Endodermal cell (in vitro differentiated cells): ENCODE results near the gene TMEM18. TPM values are rescaled to one million over a fixed set of nuclear protein-coding genes. Genes with fewer than 3 reads are reported as not detected.

ENCODE experiments used
- DNase-seq: peaks from one replicate; pipeline ENCODE4 v3.0.0-alpha.2; 2017
- H3K27ac ChIP-seq: 2 replicates; pipeline ENCODE4 v1.5.1; 2013; ENCODE audit warnings: mild to moderate bottlenecking, low read depth, low read length, moderate library complexity
- H3K27me3 ChIP-seq: 2 replicates; pipeline ENCODE4 v1.6.1; 2013; ENCODE audit warnings: mild to moderate bottlenecking, low read length, moderate library complexity; ENCODE audit not compliant: insufficient read depth, control insufficient read depth, poor library complexity, severe bottlenecking
- H3K36me3 ChIP-seq: 2 replicates; pipeline ENCODE4 v1.7.0; 2013; ENCODE audit warnings: mild to moderate bottlenecking, low read length, moderate library complexity; ENCODE audit not compliant: control insufficient read depth, insufficient read depth
- H3K4me1 ChIP-seq: one replicate; pipeline ENCODE4 v1.7.0; 2013; ENCODE audit warnings: low read length; ENCODE audit not compliant: control insufficient read depth, insufficient read depth
- H3K4me3 ChIP-seq: 2 replicates; pipeline ENCODE4 v1.5.1; 2013; ENCODE audit warnings: mild to moderate bottlenecking, low read length, moderate library complexity
- H3K9ac ChIP-seq: 2 replicates; pipeline ENCODE4 v1.6.1; 2013; ENCODE audit warnings: mild to moderate bottlenecking, low read length, moderate library complexity; ENCODE audit not compliant: poor library complexity, severe bottlenecking; ENCODE audit errors: extremely low read depth
- H3K9me3 ChIP-seq: 2 replicates; pipeline ENCODE4 v1.6.1; 2013; ENCODE audit warnings: mild to moderate bottlenecking, low read length, moderate library complexity; ENCODE audit not compliant: control insufficient read depth
- H3K27ac Mint-ChIP-seq: 2 replicates; pipeline ENCODE4 v1.8.0; 2020; ENCODE audit warnings: mixed read lengths
- H3K27me3 Mint-ChIP-seq: 2 replicates; pipeline ENCODE4 v1.8.0; 2021; ENCODE audit warnings: mild to moderate bottlenecking, mixed read lengths; ENCODE audit not compliant: insufficient read depth
- H3K36me3 Mint-ChIP-seq: 2 replicates; pipeline ENCODE4 v1.8.0; 2020; ENCODE audit warnings: low read depth, mixed read lengths
- H3K4me1 Mint-ChIP-seq: 2 replicates; pipeline ENCODE4 v1.8.0; 2020; ENCODE audit warnings: mixed read lengths
- H3K4me3 Mint-ChIP-seq: 2 replicates; pipeline ENCODE4 v1.8.0; 2020; ENCODE audit warnings: mild to moderate bottlenecking, moderate library complexity, mixed read lengths
- H3K9me3 Mint-ChIP-seq: 2 replicates; pipeline ENCODE4 v1.8.0; 2020; ENCODE audit warnings: mild to moderate bottlenecking, mixed read lengths
- WGBS, 2 experiments: methylation state at CpG; one replicate each; pipeline versions ENCODE4 v1.1.5 to v1.1.7; 2013; ENCODE audit warnings: missing lambda C conversion rate in 2 of 2, mixed read lengths in 1 of 2; ENCODE audit not compliant: insufficient coverage in 1 of 2, insufficient read length in 1 of 2; 5-methylcytosine and 5-hydroxymethylcytosine counted together
- total RNA-seq, 2 donors: library from RNA; stranded (reverse); fragmentation: NEBNext Ultra II Directional in 1 of 2; extraction: Animal tissue kit (Norgen Biotek cat#: 25700) in 1 of 2; gene quantifications; 2 replicates in 1 of 2; 3 replicates in 1 of 2; pipeline ENCODE4 v1.2.1, GENCODE V29; 2021
- TF ChIP-seq, protein P1 (sequence below): fragments of 200-600 bp; sonication (generic); conservative IDR thresholded peaks from 2 replicates; pipeline ENCODE4 v1.5.0; 2021; ENCODE audit warnings: antibody characterized with exemption, mild to moderate bottlenecking

The TMEM18 gene
- total RNA-seq, 2 donors from 2014 or later: 19.9 to 20.1 TPM

DNA sequence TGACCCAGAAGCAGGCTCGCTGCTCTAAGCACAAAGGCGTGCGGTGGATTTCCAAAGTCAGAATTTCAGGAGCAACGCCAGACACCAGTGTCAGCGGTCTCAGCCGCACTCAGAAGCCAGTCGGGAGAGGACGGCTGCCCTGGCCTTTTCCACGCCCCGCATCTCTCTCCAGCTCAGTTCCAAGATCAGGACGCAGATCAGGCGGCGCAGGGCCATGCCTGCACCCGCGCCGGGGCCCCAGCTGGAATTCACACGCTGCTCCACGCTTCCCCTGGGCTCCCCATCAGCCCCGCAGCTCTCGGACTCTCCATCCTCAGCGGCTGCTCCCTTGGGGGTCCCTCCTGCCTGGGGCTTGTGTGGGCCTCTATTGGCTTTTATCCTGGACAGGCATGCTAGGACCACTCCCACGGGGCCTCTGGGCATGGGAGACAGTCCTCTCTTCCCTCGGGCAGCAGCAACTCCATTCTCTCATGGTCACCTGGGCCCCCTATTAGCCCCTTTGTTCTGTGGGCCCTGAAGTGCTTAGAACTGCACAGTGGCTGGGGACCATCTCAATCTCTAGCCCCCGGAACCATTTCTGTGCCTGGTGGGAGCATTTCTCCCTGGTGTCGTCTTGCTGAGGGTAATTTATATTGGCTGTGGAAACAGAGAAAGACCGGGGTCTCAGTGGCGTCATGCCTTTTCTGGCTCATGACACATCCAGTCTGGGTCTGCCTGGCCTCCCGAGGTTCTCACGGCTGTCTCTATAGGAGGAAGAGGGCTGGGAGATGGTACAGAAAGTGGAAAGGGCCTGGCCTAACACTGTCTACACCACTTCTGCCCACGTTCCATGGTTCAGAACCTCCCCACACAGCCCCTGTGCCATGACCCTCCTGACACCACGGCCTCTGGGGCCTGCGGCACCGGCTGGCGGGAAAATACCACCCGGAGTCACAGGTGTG lies 14.9 kb upstream of the TMEM18 start:
- H3K36me3 Mint-ChIP-seq: peaks cover 5% of the 10 kb centered on the region

DNA sequence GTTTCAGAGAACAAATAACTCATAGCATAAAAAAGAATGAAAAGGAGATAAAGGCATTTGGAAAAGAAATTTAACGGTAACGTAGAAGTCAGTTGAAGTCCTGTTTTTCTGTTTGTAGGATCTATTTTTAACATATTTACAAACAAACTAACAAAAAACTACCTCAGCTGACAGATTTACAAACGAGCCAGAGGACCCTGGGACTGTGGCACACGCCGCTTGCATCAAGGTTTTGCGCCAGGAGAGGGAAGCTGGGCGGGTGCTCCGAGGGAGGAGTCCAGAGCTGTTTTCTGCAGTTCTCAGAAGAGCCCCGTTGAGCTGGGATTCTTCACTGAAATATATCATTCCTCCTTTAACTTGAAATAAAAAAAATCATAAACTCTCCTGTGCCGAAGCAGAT lies 13.6 kb upstream of the TMEM18 start:
- WGBS, 2 experiments: 90 to 94% methylated on average over 8 to 10 of the region's 10 CpGs

More for the DNA sequence above, 14.9 kb upstream of the TMEM18 start:
- peaks cover 2% of the 10 kb centered on the region for H3K27me3 Mint-ChIP-seq
- peaks cover under 1% of the 10 kb centered on the region for H3K9me3 Mint-ChIP-seq
- no peak overlapping the region for H3K27ac Mint-ChIP-seq
- Histone ChIP-seq H3K9me3 (no peaks in the 10 kb centered on the region), H3K27ac (no peak overlapping the region), H3K4me1 (no peaks in the 10 kb centered on the region), H3K4me3 (no peak overlapping the region), H3K36me3 (no peaks in the 10 kb centered on the region), H3K9ac (no peak overlapping the region), H3K27me3 (no peaks in the 10 kb centered on the region)
- 94 to 97% methylated on average over 26 to 35 of the region's 35 CpGs for WGBS, 2 experiments
- no peak overlapping the region for H3K4me3 Mint-ChIP-seq
- no peak for DNase-seq
- TF ChIP-seq, protein P1, sequence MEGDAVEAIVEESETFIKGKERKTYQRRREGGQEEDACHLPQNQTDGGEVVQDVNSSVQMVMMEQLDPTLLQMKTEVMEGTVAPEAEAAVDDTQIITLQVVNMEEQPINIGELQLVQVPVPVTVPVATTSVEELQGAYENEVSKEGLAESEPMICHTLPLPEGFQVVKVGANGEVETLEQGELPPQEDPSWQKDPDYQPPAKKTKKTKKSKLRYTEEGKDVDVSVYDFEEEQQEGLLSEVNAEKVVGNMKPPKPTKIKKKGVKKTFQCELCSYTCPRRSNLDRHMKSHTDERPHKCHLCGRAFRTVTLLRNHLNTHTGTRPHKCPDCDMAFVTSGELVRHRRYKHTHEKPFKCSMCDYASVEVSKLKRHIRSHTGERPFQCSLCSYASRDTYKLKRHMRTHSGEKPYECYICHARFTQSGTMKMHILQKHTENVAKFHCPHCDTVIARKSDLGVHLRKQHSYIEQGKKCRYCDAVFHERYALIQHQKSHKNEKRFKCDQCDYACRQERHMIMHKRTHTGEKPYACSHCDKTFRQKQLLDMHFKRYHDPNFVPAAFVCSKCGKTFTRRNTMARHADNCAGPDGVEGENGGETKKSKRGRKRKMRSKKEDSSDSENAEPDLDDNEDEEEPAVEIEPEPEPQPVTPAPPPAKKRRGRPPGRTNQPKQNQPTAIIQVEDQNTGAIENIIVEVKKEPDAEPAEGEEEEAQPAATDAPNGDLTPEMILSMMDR: no peak
- no peaks in the 10 kb centered on the region for H3K4me1 Mint-ChIP-seq

DNA sequence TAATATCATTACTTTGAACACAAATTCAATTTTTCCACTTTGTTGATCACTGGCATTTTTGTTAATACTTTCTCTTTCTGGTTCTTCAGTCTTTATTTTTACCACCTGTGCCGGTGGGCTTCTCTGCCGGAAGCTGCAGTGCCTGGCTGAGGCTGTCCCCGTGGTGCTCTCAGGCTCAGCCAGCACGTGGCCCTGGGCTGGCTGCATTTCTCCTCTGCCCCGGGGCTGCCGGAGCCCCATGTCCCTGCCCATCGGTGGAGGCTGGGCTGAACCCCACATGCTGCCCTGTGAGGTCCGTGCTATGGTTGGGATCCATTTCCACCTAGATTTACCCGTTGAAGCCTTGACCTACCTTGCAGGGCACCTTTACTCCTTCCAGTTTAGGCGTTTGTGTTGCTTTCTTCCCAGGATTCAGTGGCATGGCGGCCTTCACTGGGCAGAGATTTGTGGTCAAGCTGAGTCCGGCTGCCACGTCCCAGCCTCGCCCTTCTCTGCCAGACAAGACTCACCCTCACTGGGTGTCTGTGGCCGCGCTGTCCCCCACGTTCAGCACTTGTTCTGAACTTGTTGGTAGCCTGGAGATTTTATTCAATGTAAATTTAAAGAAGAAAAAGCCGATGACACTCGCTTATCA lies 12.8 kb upstream of the TMEM18 start:
- Histone ChIP-seq H3K4me3 (no peak overlapping the region), H3K27ac (no peak overlapping the region), H3K27me3 (no peaks in the 10 kb centered on the region), H3K9ac (no peak overlapping the region), H3K9me3 (peaks cover 10% of the 10 kb centered on the region), H3K36me3 (no peaks in the 10 kb centered on the region), H3K4me1 (no peaks in the 10 kb centered on the region)
- TF ChIP-seq, protein P1: no peak
- no peak for DNase-seq
- 87 to 92% methylated on average over 9 to 19 of the region's 19 CpGs for WGBS, 2 experiments
- Mint-ChIP-seq H3K27ac (no peak overlapping the region), H3K4me1 (no peaks in the 10 kb centered on the region), H3K27me3 (peaks cover 2% of the 10 kb centered on the region), H3K36me3 (peaks cover 21% of the 10 kb centered on the region), H3K4me3 (no peak overlapping the region), H3K9me3 (peaks cover 19% of the 10 kb centered on the region)

More for the DNA sequence above, 13.6 kb upstream of the TMEM18 start:
- DNase-seq: no peak
- Mint-ChIP-seq H3K9me3 (peaks cover 11% of the 10 kb centered on the region), H3K27me3 (peaks cover 2% of the 10 kb centered on the region), H3K4me1 (no peaks in the 10 kb centered on the region), H3K36me3 (peaks cover 13% of the 10 kb centered on the region), H3K4me3 (no peak overlapping the region), H3K27ac (no peak overlapping the region)
- TF ChIP-seq, protein P1: no peak
- H3K27me3 ChIP-seq: no peaks in the 10 kb centered on the region
- H3K4me3 ChIP-seq: no peak overlapping the region
- H3K27ac ChIP-seq: no peak overlapping the region
- H3K4me1 ChIP-seq: no peaks in the 10 kb centered on the region
- peaks cover 6% of the 10 kb centered on the region for H3K9me3 ChIP-seq
- no peak overlapping the region for H3K9ac ChIP-seq
- H3K36me3 ChIP-seq: no peaks in the 10 kb centered on the region
